ENCODE data around the gene TNFRSF1A.
A peak's percentile ranks its signal among the peaks of the same experiment; 100 is the strongest.

The TNFRSF1A gene

GRCh38 chr12:6336079-6336888 lies 5.6 kb downstream of the TNFRSF1A start:
- peak; percentile 57 to 79 for DNase-seq

GRCh38 chr12:6335451-6336078 lies 6.3 kb downstream of the TNFRSF1A start:
- peak; percentile 41 to 80 for DNase-seq

GRCh38 chr12:6334940-6335450 lies 6.9 kb downstream of the TNFRSF1A start:
- no peak for DNase-seq

GRCh38 chr12:6334359-6334758 lies 7.5 kb downstream of the TNFRSF1A start:
- DNase-seq: no peak

- no peak for DNase-seq
Observed at GRCh38 chr12:6333566-6333965, 8.3 kb downstream of the TNFRSF1A start.

GRCh38 chr12:6333029-6333428 lies 8.8 kb downstream of the TNFRSF1A start:
- no peak for DNase-seq

GRCh38 chr12:6332459-6332858 lies 9.4 kb downstream of the TNFRSF1A start:
- DNase-seq: no peak

- no peak for DNase-seq
Observed at GRCh38 chr12:6330999-6331714, 10.7 kb downstream of the TNFRSF1A start.

GRCh38 chr12:6330192-6330591 lies 11.7 kb downstream of the TNFRSF1A start:
- no peak for DNase-seq

GRCh38 chr12:6329703-6330064 lies 12.2 kb downstream of the TNFRSF1A start:
- DNase-seq: no peak

- no peak for DNase-seq
Observed at GRCh38 chr12:6328945-6329702, 12.8 kb downstream of the TNFRSF1A start.

GRCh38 chr12:6328045-6328779 lies 13.7 kb downstream of the TNFRSF1A start:
- no peak for DNase-seq

- DNase-seq: no peak
Observed at GRCh38 chr12:6327229-6328041, 14.4 kb downstream of the TNFRSF1A start.

GRCh38 chr12:6326316-6327228 lies 15.3 kb downstream of the TNFRSF1A start:
- peak in 1 of 2 experiments; percentile 54 for DNase-seq

GRCh38 chr12:6324936-6325750 lies 16.7 kb downstream of the TNFRSF1A start:
- DNase-seq: no peak

GRCh38 chr12:6323995-6324711 lies 17.7 kb downstream of the TNFRSF1A start:
- DNase-seq: no peak

GRCh38 chr12:6323340-6323994 lies 18.4 kb downstream of the TNFRSF1A start:
- DNase-seq: peak; percentile 70 to 77

GRCh38 chr12:6322969-6323339 lies 18.9 kb downstream of the TNFRSF1A start:
- DNase-seq: peak; percentile 70 to 74

Data from NCI-H526 (cell line).